HG03025 (cell line): ENCODE measurements around the gene FBH1.
"Not testable (repeated sequence)": the region's sequence is repeated elsewhere in the genome, so short reads cannot be mapped to it uniquely, and the experiment has no call there.

ENCODE experiments used
- ATAC-seq: cut with Tn5 transposase; IDR thresholded peaks from one replicate; pipeline ENCODE4 v1.9.1; 2021; ENCODE audit warnings: mild to moderate bottlenecking, moderate library complexity; ENCODE audit not compliant: unreplicated experiment, low FRiP score

FBH1 gene

DNA sequence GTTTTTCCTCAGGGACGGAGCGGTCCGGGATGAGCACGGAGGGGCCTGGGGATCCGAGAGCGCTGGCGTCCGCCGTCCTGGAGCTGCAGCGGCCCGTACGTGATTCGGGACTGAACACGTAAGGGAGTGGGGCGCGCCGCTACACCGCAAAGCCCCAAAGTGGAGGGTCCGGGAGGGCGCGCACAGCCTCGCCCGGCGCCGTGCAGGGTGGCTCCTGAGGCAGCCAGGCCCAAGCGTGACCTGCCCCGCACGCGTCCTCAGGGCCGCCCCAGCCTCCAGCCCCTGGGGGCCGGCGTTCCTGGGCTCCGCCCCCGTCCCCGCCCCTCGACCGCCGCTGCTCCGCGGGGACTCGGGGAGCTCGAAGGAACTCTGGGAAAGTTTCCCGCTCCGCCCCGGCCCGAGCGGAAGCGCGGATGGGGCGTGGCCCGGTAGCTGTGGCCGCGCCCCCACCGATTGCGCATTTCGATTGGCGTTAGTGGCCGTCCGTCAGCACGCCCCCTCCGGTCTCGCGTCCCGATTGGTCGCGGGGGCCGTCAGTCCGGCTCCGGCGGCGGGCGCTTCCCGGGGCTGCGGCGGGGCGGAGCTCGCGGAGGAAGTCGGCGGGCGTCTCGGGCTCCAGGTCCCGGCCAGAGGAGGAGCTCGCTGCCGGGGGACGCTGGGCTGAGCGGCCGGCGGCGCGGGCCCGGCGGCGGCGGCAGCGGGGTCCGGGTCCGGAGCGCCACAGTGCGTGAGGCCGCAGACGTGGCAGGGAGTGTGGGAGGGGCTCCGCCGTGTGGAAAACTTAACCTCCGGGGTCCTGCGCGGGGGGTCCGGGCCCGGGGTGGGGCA lies at the start of gene FBH1, which contains the start of gene ANKRD16:
Gene FBH1, plus strand, starts transcription at position 620 of the 828 bp plus-strand sequence. Its CDS starts 103 bp downstream, at position 723.
Gene ANKRD16, minus strand, starts transcription at position 270 of the 828 bp plus-strand sequence. CDS start 539 bp downstream, outside the sequence.
- ATAC-seq = peak; percentile 83

DNA sequence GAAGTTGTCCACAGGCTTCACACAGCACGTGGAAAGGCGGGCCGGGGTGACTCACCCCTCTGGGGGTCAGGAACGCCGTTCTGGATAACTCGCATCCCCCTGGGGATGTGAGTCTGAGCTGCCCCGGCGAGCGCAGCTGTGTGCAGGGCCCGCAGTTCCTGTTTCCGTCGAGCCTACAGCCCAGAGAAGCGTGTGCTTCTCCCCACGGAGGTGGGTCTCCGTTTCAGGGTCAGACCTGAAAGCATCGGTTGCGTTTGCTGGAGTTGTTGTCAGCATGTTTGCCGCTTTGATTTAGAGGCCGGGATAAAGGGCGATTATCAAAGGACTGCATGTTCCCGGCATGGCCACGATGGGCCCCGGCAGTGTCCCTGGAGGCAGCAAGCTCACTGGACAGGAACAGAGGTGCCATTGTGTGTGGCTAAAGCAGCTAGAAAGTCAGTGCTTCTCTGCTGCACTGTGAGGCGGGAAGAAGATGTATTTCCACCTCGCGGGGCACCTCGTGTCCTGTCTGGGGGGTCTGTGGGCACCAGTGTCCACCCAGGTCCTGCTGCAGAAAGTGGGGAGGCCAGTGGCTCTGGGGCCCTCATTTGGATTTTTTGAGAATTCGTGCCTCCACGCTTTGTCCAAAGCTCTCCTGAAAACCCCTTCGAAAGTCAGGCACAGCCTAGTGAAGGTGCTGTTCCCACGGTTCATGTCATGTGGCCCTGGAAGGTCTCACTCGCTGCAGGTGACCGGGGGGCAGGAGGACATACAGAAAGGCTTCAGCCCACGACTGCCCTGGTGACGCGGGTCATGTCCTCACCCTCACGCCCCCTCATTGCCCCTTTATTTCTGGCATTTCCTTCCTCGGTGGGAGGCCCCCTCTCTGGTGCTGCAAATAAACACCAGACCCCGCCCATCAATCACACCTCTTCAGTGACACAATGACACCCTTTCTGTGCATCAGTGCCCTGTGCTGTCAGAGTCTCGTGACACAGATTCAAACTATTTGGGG lies 49.4 kb upstream of the FBH1 start:
- peak; percentile 62 for ATAC-seq

DNA sequence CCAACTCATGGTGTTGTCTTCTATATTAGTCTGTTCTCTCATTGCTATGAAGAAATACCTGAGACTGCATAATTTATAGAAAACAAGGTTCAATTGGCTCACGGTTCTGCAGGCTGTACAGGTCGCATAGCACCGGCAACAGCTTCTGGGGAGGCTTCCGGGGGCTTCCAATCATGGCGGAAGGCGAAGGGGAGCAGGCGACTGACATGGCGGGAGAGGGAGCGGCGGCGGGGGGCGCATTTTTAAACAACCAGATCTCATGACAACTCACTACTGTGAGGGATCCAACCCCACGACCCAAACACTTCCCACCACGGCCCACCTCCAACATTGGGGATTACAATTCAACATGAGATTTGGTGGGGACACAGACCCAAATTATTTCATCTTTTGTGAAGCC lies 48.1 kb upstream of the FBH1 start:
- ATAC-seq = no peak

DNA sequence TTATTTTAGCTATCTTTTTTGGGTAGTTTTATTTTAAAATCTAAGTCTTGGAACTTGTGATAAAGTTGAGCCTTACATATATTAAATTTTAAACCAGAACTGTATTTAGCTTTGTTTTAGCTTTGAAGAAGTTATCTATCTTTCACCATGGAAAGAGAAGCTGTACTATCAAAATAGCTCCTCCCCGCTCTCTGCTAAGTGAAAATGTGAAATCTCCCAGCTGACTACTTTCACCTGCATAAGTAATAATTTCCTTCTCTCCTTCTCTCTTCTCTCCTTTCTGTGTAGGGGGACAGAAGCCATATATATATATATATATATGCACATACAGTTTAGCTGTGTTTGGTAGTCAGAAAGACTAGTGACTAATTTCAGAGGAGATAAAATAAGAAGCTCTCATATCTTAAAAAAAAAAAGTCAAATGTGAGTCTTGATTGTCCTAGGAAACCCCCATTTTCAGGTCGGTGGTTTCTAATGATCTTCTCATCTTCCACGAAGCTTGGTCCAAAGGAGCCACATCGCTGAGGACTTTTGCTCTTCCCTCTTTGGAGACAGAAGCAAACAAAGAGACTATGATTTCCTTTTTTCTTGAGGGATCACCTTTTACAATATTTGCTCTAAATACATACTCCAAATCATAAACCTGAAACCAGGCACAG lies 46.2 kb upstream of the FBH1 start:
- no peak for ATAC-seq

DNA sequence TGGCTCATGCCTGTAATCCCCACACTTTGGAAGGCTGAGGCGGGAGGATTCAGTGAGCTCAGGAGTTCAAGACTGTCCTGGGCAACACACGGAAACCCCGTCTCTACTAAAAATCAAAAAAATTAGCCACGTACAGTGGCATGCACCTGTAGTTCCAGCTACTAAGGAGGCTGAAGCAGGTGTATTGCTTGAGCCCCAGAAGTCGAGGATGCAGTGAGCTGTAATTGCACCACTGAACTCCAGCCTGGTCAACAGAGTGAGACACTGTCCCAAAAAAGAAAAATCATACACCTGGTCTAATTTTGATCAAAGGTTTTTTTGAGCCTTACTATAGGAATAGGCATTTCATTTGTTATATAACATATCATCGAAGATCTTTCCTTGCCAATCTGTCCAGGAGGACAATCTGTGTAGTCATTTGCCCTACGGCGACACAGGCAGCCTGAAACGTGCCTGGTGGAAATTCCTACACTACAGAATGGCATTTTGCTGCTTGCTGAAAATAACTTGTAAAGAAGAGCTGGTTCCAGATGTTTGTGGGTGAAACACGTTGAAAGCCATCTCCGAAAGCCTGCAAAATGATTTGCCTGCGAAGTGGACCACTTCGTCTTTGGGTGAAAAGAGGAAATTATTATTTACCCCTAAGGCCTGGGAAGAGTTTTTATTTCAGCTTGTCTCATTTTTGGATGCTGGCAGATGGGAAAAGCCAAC lies 45.5 kb upstream of the FBH1 start:
- no peak for ATAC-seq

DNA sequence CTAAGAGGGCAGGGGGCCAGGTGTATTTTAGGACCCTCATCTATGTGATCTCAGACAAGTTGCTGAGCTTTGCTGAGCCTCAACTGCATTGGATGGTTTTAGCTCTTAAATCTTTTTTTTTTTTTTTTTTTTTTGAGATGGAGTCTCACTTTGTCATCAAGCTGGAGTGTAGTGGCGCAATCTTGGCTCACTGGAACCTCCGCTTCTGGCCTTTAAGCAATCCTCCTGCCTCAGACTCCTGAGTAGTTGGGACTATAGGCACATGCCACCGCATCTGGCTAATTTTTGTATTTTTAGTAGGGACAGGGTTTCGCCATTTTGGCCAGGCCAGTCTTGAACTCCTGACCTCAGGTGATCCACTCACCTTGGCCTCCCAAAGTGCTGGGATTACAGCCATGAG lies 43.4 kb upstream of the FBH1 start:
- ATAC-seq = not testable (repeated sequence)

DNA sequence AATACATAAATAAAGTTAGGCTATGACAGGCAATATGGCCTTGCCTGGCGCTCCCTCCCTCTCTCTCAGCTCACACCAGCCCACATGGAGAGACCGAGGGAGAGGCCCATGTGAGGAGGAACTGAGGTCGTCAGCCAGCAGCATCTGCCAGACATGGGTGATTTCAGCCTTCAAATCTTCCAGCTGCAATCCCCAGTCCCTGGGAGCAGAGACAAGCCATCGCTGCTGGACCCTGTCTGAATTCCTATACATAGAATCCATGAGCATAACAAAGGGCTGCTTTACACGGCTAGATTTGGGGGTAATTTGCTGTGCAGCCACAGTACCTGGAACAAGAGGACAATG lies 35.9 kb upstream of the FBH1 start:
- no peak for ATAC-seq

DNA sequence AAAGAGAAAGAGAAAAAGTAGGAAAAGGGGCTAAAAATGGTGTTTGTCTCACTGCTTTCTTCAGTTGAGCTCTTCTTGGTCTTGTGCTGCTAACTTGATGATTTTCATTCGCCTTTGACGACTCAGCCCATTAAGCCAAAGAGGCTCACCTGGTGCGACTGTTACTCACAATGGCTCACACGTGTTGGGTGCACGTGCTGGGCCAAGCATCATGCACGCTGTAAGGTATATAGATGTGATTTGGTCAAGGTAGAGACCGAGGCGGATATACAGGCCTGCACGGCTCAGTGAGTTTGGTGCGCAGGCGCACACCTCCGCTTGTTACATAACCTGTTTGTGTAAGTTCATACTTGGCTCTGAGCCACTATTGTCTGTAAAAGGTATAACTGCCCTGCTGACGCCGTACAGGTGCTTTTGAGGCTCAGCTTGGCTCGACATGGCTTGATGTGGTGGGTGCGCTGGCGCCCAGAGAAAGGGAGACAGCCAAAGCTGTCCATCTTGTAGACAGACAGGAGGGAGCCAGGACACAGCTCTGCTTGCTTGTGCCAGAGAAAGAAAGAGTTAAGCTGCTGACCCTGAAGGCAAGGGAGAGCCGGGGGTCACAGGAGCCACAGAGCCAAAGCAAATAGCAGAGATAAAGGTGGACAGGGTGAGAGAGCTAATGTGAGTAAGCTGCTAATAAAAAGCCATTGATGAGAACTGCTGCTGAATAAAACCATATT lies 33.9 kb upstream of the FBH1 start:
- no peak for ATAC-seq

DNA sequence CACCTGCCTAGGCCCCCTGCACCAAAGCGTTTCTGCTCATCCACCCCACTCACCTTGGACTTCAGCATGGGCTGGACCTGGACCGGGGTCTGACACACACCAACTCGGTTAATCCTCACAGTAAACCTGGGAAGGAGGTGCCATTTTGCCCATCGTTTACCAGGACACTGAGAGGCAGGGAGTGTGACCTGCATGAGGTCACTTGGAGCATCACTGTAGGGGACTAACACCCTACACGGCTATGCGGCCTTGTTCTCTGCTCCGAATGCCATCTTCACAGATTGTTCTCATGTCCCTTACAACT lies 33.4 kb upstream of the FBH1 start:
- ATAC-seq = no peak

DNA sequence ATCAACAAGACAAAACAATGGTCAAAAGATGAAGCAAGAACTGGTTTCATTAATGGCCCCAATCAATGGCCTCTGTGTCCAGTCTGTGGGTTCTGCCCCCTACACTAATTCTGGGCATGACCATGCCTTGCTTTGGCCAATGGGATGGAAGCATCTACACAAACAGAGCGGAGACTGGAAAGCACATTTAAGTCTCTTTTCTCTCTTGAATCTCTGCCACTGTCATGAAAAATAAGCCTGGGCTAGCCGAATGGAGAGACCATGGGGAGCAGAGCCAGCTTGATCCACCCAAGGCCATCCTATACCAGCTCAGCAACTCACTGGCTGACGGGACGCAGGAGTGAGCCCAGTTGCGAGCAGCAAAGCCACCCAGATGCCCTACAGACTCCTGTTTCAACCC lies 31.2 kb upstream of the FBH1 start:
- no peak for ATAC-seq

DNA sequence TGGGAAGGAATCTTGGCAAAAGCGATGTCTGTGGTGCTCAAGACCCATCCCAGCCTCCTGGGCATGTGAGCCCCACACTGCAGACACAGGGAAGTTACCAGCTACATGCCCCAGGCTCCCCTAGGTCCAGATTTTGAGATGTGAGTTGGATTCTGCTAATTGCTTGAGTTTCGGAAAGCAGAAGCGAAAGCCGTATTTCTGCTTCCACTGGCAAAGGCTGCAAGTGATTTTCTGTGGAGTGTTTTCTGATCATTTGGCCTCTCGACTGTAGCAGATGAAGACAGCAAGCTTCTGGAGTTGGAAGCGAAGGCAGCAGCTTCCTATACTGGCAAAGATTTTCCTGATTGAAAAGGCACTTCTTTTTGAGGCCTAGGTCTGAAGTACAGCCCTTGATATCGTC lies 30.0 kb upstream of the FBH1 start:
- no peak for ATAC-seq

DNA sequence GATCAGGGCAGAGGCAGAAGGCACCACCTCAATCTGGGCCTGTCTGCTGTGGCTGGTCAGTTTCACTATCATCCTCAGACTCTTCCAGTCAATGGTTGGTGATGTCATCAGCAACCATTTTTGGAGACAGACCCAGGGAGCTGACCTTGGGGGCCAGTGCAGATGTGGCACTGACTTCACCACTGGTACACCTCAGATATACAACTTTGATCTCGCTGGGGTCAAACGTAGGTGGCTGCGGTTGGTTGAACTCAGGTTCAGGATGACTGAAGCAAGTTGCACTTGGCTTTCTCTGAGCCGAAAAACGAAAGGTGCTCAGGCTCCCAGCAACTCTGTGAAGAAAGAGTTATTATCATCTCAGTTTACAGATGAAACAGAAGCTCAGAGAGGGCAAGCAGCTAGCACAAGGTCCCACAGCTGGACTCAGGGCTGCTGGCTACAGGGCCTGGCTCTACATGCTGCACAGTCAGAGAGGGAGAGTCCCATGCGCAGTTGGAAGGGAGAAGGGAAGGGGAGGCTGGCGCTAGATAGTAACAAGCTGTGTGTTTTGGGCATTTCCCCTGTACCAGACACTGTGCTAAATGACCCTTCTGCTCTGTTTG lies 27.6 kb upstream of the FBH1 start:
- ATAC-seq = peak; percentile 96

DNA sequence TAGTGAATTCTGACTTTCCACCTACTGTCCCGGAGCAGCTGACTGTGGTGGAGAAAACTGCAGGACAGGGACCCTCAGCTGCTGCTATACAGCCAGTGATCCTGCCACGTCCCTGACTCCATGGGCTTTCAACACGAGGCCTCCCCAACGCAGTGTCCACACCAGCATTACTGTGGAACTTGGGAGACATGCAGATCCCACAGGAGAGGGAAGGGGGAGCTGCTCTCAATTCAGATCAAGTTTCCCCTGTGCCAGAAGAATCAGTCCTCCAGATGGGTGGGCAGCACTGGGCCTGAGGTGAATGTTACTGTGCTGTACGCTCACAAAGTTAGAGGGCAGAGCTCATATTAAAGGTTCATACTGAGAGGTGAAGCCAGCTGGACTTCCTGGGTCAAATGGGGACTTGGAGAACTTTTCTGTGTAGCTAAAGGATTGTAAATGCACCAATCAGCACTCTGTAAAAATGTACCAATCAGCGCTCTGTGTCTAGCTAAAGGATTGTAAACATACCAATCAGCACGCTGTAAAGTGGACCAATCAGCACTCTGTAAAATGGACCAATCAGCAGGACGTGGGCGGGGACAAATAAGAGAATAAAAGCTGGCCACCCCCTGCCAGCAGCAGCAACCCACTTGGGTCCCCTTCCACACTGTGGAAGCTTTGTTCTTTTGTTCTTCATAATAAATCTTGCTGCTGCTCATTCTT lies 26.9 kb upstream of the FBH1 start:
- not testable (repeated sequence) for ATAC-seq

DNA sequence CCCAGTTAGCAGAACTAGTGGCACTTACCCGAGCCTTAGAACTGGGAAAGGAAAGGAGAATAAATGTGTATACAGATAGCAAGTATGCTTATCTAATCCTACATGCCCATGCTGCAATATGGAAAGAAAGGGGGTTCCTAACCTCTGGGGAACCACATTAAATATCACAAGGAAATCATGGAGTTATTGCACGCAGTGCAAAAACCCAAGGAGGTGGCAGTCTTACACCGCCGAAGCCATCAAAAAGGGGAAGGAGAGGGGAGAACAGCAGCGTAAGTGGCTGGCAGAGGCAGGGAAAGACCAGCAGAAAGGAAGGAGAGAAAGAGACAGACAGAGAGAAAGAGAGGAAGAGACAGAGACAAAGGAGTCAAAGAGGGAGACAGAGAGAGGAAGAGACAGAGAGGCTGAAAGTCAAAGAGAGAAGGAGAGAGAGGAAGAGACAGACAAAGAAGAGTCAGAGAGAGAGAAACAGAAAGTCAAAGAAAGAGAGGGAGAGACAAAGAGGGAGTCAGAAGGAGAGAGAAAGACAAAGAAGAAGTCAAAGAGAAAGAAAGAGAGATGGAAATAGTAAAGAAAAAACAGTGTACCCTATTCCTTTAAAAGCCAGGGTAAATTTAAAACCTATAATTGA lies 23.5 kb upstream of the FBH1 start:
- not testable (repeated sequence) for ATAC-seq

DNA sequence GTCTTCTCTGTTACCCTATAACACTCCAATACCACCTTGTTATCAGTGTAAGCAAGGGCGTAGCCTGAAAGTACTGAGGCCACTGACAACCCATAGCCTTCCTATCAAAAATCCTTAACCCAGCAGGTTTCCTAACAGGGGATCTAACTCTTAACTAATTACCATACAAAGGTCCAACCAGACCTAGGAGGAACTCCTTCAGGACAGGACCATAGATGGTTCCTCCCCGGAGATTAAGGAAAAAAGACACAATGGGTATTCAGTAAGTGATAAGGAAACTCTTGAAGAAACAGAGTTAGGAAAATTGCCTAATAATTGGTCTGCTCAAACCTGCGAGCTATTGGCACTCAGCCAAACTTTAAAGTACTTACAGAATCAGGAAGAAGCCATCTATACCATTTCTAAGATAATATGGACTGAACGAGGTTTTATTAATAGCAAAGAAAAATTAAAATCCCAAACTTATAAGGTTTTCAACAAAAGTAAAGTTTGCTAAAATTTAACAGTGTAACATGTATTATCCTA lies 22.9 kb upstream of the FBH1 start:
- ATAC-seq = not testable (repeated sequence)

DNA sequence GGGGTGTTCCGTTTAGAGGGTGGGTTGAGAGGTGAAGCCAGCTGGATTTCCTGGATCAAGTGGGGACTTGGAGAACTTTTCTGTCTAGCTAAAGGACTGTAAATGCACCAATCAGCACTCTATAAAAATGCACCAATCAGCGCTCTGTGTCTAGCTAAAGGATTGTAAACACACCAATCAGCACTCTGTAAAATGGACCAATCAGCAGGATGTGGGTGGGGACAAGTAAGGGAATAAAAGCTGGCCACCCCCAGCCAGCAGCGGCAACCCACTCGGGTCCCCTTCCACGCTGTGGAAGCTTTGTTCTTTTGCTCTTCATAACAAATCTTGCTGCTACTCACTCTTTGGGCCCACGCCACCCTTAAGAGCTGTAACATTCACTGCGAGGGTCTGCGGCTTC lies 21.7 kb upstream of the FBH1 start:
- ATAC-seq = not testable (repeated sequence)

DNA sequence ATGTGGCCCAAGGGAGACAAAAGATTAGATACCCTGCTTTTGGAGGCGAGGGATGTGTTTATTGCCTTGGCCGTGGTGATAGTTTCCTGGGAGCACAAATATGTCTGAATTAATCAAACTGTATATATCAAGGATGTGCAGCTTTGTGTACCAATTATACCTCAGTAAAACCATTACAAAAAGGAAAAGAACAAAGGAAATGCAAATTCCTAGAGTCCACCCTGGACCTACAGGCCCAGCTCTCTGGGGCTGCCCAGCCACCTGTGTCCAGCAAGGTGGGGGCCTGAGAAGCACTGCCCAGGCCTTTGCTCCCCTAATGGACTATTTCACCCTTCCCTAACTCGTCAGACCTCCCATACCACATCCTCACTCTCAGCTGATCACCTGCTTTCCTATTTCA lies 20.9 kb upstream of the FBH1 start:
- no peak for ATAC-seq

DNA sequence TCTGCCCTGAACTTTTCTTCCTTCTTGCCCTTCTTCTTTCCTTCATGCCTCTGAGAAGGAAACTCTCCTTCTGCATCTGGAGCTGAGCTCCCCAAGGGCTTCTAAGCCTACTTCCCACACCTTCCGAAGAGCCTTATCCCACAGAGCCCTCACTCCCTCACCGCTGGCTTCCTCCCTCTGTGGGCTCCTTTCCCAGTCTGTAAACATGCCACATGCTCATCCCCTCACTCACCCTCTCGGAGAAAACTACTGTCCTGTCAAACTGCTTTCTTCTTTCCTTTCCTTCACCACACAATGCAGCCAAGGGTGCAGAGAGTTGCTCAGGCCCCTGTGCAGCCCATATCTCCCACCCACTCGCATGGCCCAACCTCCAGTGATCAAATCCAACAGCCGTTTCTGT lies 18.4 kb upstream of the FBH1 start:
- no peak for ATAC-seq
